Measurements from ENCODE around the gene ATP5PO. TPM values are rescaled to one million over a fixed set of nuclear protein-coding genes. Genes with fewer than 3 reads are reported as not detected.
"Not testable (repeated sequence)": the region's sequence is repeated elsewhere in the genome, so short reads cannot be mapped to it uniquely, and the experiment has no call there.

Gene ATP5PO
- total RNA-seq, 1 experiment from 2014 or later, result 264 TPM

- ATAC-seq, POLR2A ChIA-PET: not testable (repeated sequence)
- CTCF ChIA-PET, result interaction anchor here (0.7 kb wide), 1 partner anchor 25 kb away, joined by 3 read pairs; no protein-coding TSS in a partner anchor
These were observed 47.7 kb downstream of the ATP5PO start for GRCh38 chr21:33867868-33868267.

GRCh38 chr21:33866826-33867225 lies 48.8 kb downstream of the ATP5PO start:
- ATAC-seq (no peak), DNase-seq (ENCODE audit: low spot score) (no peak)
- no peak for TF ChIP-seq ZMAT4 (CRISPR knock-in tag; IDR thresholded peaks at IDR 0.05)
- TF ChIP-seq JUN (CRISPR knock-in tag; IDR thresholded peaks at IDR 0.05), result no peak
- no peak for TF ChIP-seq E2F4 (CRISPR knock-in tag; IDR thresholded peaks at IDR 0.05; ENCODE audit: borderline replicate concordance, low read depth)
- no peak for TF ChIP-seq ATF3 (CRISPR knock-in tag; conservative IDR thresholded peaks at IDR 0.05)
- no peak for TF ChIP-seq SMAD4 (CRISPR knock-in tag; IDR thresholded peaks at IDR 0.05)
- TF ChIP-seq SMAD3 (CRISPR knock-in tag; IDR thresholded peaks at IDR 0.05; ENCODE audit: borderline replicate concordance), result no peak
- TF ChIP-seq MXD4 (CRISPR knock-in tag; IDR thresholded peaks at IDR 0.05; ENCODE audit: borderline replicate concordance), result no peak
- TF ChIP-seq OVOL2 (CRISPR knock-in tag; IDR thresholded peaks at IDR 0.05; ENCODE audit: borderline replicate concordance), result no peak
- no peak for TF ChIP-seq ZNF512 (CRISPR knock-in tag; IDR thresholded peaks at IDR 0.05; ENCODE audit: borderline replicate concordance)
- no peak for TF ChIP-seq ELF4 (CRISPR knock-in tag; IDR thresholded peaks at IDR 0.05; ENCODE audit: low read depth)
- no peak for TF ChIP-seq USF1 (CRISPR knock-in tag; IDR thresholded peaks at IDR 0.05)
- TF ChIP-seq ATF6 (CRISPR knock-in tag; IDR thresholded peaks at IDR 0.05), result no peak
- TF ChIP-seq JAZF1 (CRISPR knock-in tag; IDR thresholded peaks at IDR 0.05), result no peak
- no peak for TF ChIP-seq ZNF138 (CRISPR knock-in tag; conservative IDR thresholded peaks at IDR 0.05)
- TF ChIP-seq IRF2 (CRISPR knock-in tag; IDR thresholded peaks at IDR 0.05; ENCODE audit: borderline replicate concordance, low read depth), result no peak
- ChIA-PET POLR2A (no interaction called here), CTCF (interaction anchor here (1.5 kb wide), 1 partner anchor 28 kb away, joined by 3 read pairs; no protein-coding TSS in a partner anchor)
- Mint-ChIP-seq H3K9me3 (peaks cover 13% of the 10 kb centered on the region), H3K4me1 (no peaks in the 10 kb centered on the region), H3K27ac (no peak overlapping the region), H3K27me3 (ENCODE audit: low read depth) (no peaks in the 10 kb centered on the region; the same call in 1 of the 2 replicates), H3K4me3 (no peak overlapping the region), H3K36me3 (peaks cover 2% of the 10 kb centered on the region; the same call in 1 of the 2 replicates)

More at GRCh38 chr21:33867868-33868267, 47.7 kb downstream of the ATP5PO start:
- H3K4me1 Mint-ChIP-seq; H3K4me3 Mint-ChIP-seq; H3K27me3 Mint-ChIP-seq (ENCODE audit: low read depth); H3K36me3 Mint-ChIP-seq; H3K27ac Mint-ChIP-seq; DNase-seq (ENCODE audit: low spot score): not testable (repeated sequence)
- peaks cover 13% of the 10 kb centered on the region for H3K9me3 Mint-ChIP-seq
- 0 out of 2 replicates have a peak, but pooled peaks have one; percentile 31 for TF ChIP-seq NFYB (CRISPR knock-in tag; conservative IDR thresholded peaks at IDR 0.05; ENCODE audit: low read depth)

Measured in WTC11 (cell line).